Dermis blood vessel endothelial cell (primary cell): ENCODE data around the gene GOLIM4. TPM values are rescaled to one million over a fixed set of nuclear protein-coding genes. Genes with fewer than 3 reads are reported as not detected.

Source experiments
- DNase-seq: peaks from one replicate; pipeline ENCODE4 v3.0.0; 2010
- total RNA-seq: library from RNA; depleted of rRNA; stranded (reverse); fragments of >200 nt; gene quantifications from 2 replicates; pipeline ENCODE4 v1.2.3, GENCODE V29; 2014

Gene GOLIM4
- total RNA-seq, 1 donor from 2014 or later: 35.6 TPM

- no peak for DNase-seq
Observed at GRCh38 chr3:167978486-167978885, 117.2 kb downstream of the GOLIM4 start.

GRCh38 chr3:167978071-167978470 is 117.7 kb downstream of the GOLIM4 start:
- DNase-seq: no peak

GRCh38 chr3:167976516-167977361 is 119.0 kb downstream of the GOLIM4 start:
- DNase-seq: no peak

- no peak for DNase-seq
Observed at GRCh38 chr3:167973901-167974300, 121.8 kb downstream of the GOLIM4 start.

GRCh38 chr3:167973046-167973445 is 122.7 kb downstream of the GOLIM4 start:
- DNase-seq: no peak

GRCh38 chr3:167972502-167972901 is 123.2 kb downstream of the GOLIM4 start:
- no peak for DNase-seq

GRCh38 chr3:167969548-167969947 is 126.2 kb downstream of the GOLIM4 start:
- DNase-seq: no peak

- DNase-seq: no peak
Observed at GRCh38 chr3:167967257-167968036, 128.3 kb downstream of the GOLIM4 start.
